Keratinocyte (primary cell): ENCODE data around the gene ECSCR. TPM values are rescaled to one million over a fixed set of nuclear protein-coding genes. Genes with fewer than 3 reads are reported as not detected.

ENCODE experiments used
- DNase-seq: peaks from one replicate; pipeline ENCODE4 v3.0.0-alpha.2; 2011; ENCODE audit warnings: low read depth, missing footprints, low spot score
- FAIRE-seq: peaks from 2 replicates; lab custom pipeline; 2011; peaks lifted over from hg19 to GRCh38; lab: Jason Lieb, UNC
- H2AFZ ChIP-seq: 2 replicates; pipeline ENCODE4 v1.6.0; 2012; ENCODE audit warnings: low read length, control low read depth, inconsistent platforms; ENCODE audit not compliant: control insufficient read depth
- H3K27ac ChIP-seq: 2 replicates; pipeline ENCODE4 v1.5.1; 2011; ENCODE audit warnings: low read length; ENCODE audit not compliant: control insufficient read depth, insufficient read depth
- H3K27me3 ChIP-seq: 3 replicates; pipeline ENCODE4 v1.6.0; 2011; ENCODE audit warnings: low read length; ENCODE audit not compliant: control insufficient read depth, insufficient read depth; ENCODE audit errors: extremely low read depth
- H3K36me3 ChIP-seq, 2 experiments: 2 replicates in 1 of 2; 3 replicates in 1 of 2; pipeline ENCODE4 v1.5.1; 2011; ENCODE audit warnings: low read length in 2 of 2, mild to moderate bottlenecking in 1 of 2; ENCODE audit not compliant: control insufficient read depth in 2 of 2, insufficient read depth in 2 of 2; ENCODE audit errors: extremely low read depth in 1 of 2
- H3K4me1 ChIP-seq: 3 replicates; pipeline ENCODE4 v1.5.1; 2011; ENCODE audit warnings: low read length; ENCODE audit not compliant: control insufficient read depth, insufficient read depth; ENCODE audit errors: extremely low read depth
- H3K4me2 ChIP-seq: 3 replicates; pipeline ENCODE4 v1.6.0; 2011; ENCODE audit warnings: low read depth, low read length; ENCODE audit not compliant: control insufficient read depth, insufficient read depth; ENCODE audit errors: extremely low read depth
- H3K4me3 ChIP-seq, 3 experiments: fragments of 200-600 bp in 1 of 3; sonication (generic) in 1 of 3; 2 replicates in 2 of 3; 3 replicates in 1 of 3; pipeline ENCODE4 v1.5.1; 2011 to 2016; ENCODE audit warnings: low read length in 3 of 3, mild to moderate bottlenecking in 3 of 3, control low read depth in 2 of 3, inconsistent platforms in 1 of 3, low read depth in 1 of 3, mixed read lengths in 1 of 3, mixed run types in 1 of 3, moderate library complexity in 1 of 3; ENCODE audit not compliant: control insufficient read depth in 2 of 3, insufficient read depth in 2 of 3; ENCODE audit errors: extremely low read depth in 1 of 3
- H3K79me2 ChIP-seq: 2 replicates; pipeline ENCODE4 v1.6.0; 2012; ENCODE audit warnings: low read length; ENCODE audit not compliant: control insufficient read depth, insufficient read depth
- H3K9ac ChIP-seq: 3 replicates; pipeline ENCODE4 v1.6.0; 2011; ENCODE audit warnings: low read length; ENCODE audit not compliant: control insufficient read depth, insufficient read depth; ENCODE audit errors: extremely low read depth
- H3K9me1 ChIP-seq: 3 replicates; pipeline ENCODE4 v1.6.0; 2011; ENCODE audit warnings: low read length; ENCODE audit not compliant: control insufficient read depth, insufficient read depth; ENCODE audit errors: extremely low read depth
- H3K9me3 ChIP-seq: 2 replicates; pipeline ENCODE4 v1.5.1; 2012; ENCODE audit warnings: low read depth, low read length; ENCODE audit not compliant: control insufficient read depth
- H4K20me1 ChIP-seq: 3 replicates; pipeline ENCODE4 v1.6.0; 2011; ENCODE audit warnings: low read length; ENCODE audit not compliant: control insufficient read depth, insufficient read depth; ENCODE audit errors: extremely low read depth
- CTCF ChIP-seq, 3 experiments: IDR thresholded peaks in 1 of 3; conservative IDR thresholded peaks in 1 of 3; optimal IDR thresholded peaks in 1 of 3; 2 replicates in 2 of 3; 3 replicates in 1 of 3; pipeline versions ENCODE3 to v1.5.1; 2011; ENCODE audit warnings: low read length in 3 of 3, mild to moderate bottlenecking in 3 of 3, moderate library complexity in 2 of 3, control low read depth in 1 of 3, inconsistent platforms in 1 of 3; ENCODE audit not compliant: insufficient read depth in 2 of 3; ENCODE audit errors: extremely low read depth in 1 of 3
- EZH2 ChIP-seq: IDR thresholded peaks from one replicate; pipeline ENCODE4 v1.6.1; 2012; ENCODE audit warnings: inconsistent platforms, mild to moderate bottlenecking, low read length, moderate library complexity
- dilution Hi-C: fragments of 300-500 bp; cut with MboI; formaldehyde crosslinking; loops from one replicate; pipeline ENCODE4 v1.7.0; 2020; ENCODE audit warnings: low sequenced_read_pairs; ENCODE audit not compliant: extremely low pct_ligation_motif_present
- polyA plus RNA-seq, 5 experiments: library from polyadenylated mRNA; depleted of rRNA in 3 of 5; stranded (reverse) in 3 of 5; stranded (forward) in 1 of 5; unstranded in 1 of 5; fragments of >200 nt; gene quantifications; 1 replicate in 1 of 5; 2 replicates in 3 of 5; 3 replicates in 1 of 5; pipeline versions ENCODE4 v1.2.1 to v1.2.3, GENCODE V29; 2011 to 2012; ENCODE audit warnings: missing spikeins in 2 of 5, low read depth in 1 of 5, low replicate concordance in 1 of 5

Gene ECSCR
- polyA plus RNA-seq, 1 donor (not counting 4 experiments of a cell fraction or from before 2014, with no cell fraction given) = not detected

- DNase-seq (no peak), FAIRE-seq (no peak)
- no peaks in the 10 kb centered on the region for H3K36me3 ChIP-seq
Observed at GRCh38 chr5:139451176-139451575, 11.4 kb downstream of the ECSCR start.

DNA sequence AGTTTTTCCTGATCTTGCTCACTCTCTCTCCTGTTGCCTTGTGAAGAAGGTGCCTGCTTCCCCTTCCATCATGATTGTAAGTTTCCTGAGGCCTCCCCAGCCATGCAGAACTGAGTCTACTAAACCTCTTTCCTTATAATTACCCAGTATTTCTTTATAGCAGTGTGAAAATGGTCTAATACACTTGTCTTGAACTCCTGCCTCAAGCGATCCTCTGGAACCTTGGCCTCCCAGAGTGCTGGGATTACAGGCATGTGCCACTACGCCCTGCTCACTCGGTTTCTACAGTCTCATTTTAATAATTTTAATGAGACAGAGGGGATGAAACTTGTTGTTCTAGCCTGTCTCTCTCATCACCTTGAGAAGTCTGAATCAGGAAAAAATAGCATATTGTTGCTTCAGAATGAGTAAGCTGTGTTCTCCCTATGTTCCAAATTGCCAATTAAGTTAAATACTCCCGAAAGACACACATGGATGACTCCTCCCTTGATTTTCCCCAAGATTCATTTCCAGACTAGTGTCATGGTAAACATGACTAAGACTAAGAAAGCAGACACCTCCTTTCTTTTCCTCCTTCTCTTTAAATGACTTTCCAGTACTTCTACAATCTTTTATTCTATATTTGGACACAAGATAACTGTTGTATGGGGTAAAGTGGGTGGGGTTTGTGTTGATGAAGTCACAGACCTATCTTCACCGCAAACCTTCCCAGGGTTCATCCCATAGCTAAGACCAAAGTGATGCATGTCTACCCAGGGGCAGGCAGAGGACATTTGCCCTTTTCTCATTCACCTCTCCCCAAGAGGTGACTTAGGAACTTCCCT is 15.4 kb downstream of the ECSCR start:
- dilution Hi-C loops = no loop called here
- peak overlapping the region; percentile 4 for H2AFZ ChIP-seq
- no peaks in the 10 kb centered on the region for H3K9me1 ChIP-seq
- H3K4me1 ChIP-seq = peaks cover 41% of the 10 kb centered on the region
- H4K20me1 ChIP-seq = no peaks in the 10 kb centered on the region
- no peak for DNase-seq
- H3K4me3 ChIP-seq = no peak overlapping the region
- peak overlapping the region; percentile 5 for H3K9ac ChIP-seq
- FAIRE-seq = no peak
- peak overlapping the region; percentile 58 for H3K27ac ChIP-seq
- no peaks in the 10 kb centered on the region for H3K36me3 ChIP-seq
- no peaks in the 10 kb centered on the region for H3K27me3 ChIP-seq
- H3K4me2 ChIP-seq = peak overlapping the region; percentile 25
- no peak for TF ChIP-seq EZH2
- no peak for TF ChIP-seq CTCF (optimal IDR thresholded peaks at IDR 0.05 in 1 of 3, IDR thresholded peaks at IDR 0.05 in 1 of 3, conservative IDR thresholded peaks at IDR 0.05 in 1 of 3; ENCODE audit: extremely low read depth in 1 of 3, insufficient read depth in 2 of 3, low read length in 3 of 3)
- no peaks in the 10 kb centered on the region for H3K79me2 ChIP-seq
- no peaks in the 10 kb centered on the region for H3K9me3 ChIP-seq

More at GRCh38 chr5:139451176-139451575, 11.4 kb downstream of the ECSCR start:
- H3K9me3 ChIP-seq = no peaks in the 10 kb centered on the region
- H3K4me3 ChIP-seq = no peak overlapping the region
- no peak overlapping the region for H3K4me2 ChIP-seq
- no peak overlapping the region for H3K9ac ChIP-seq
- H3K79me2 ChIP-seq = no peaks in the 10 kb centered on the region
- no peak for TF ChIP-seq CTCF (optimal IDR thresholded peaks at IDR 0.05 in 1 of 3, IDR thresholded peaks at IDR 0.05 in 1 of 3, conservative IDR thresholded peaks at IDR 0.05 in 1 of 3; ENCODE audit: extremely low read depth in 1 of 3, insufficient read depth in 2 of 3, low read length in 3 of 3)
- H2AFZ ChIP-seq = no peak overlapping the region
- dilution Hi-C loops = no loop called here
- no peak overlapping the region for H3K27ac ChIP-seq
- no peaks in the 10 kb centered on the region for H3K9me1 ChIP-seq
- H4K20me1 ChIP-seq = no peaks in the 10 kb centered on the region
- no peaks in the 10 kb centered on the region for H3K27me3 ChIP-seq
- H3K4me1 ChIP-seq = peaks cover 15% of the 10 kb centered on the region
